Left ventricle myocardium superior (tissue), 1 donor: ENCODE results near the gene IRF2BP2. TPM values are rescaled to one million over a fixed set of nuclear protein-coding genes. Genes with fewer than 3 reads are reported as not detected.
A peak's percentile ranks its signal among the peaks of the same experiment; 100 is the strongest.

ENCODE experiments used
- ATAC-seq: fragments of 200-7000 bp; cut with Tn5 transposase; one replicate; pipeline ENCODE4 v1.9.1; 2020; ENCODE audit warnings: mild to moderate bottlenecking, moderate library complexity
- DNase-seq: peaks from one replicate; pipeline ENCODE4 v3.0.0-alpha.2; 2020
- intact Hi-C: fragments of 100-400 bp; cut with micrococcal nuclease; formaldehyde crosslinking; loops from one replicate; pipeline ENCODE4 v1.11.0; 2022
- total RNA-seq: library from RNA; stranded (reverse); fragmentation: NEBNext Ultra II Directional; extraction: Animal tissue kit (Norgen Biotek cat#: 25700); gene quantifications from one replicate; pipeline ENCODE4 v1.2.1, GENCODE V29; 2021
- donor health status: DM: no; HTN: yes; CAD: no; lungs with severe emphysema.

IRF2BP2 gene
- total RNA-seq, 1 donor from 2014 or later = 124 TPM

- ATAC-seq (peak; percentile 13), DNase-seq (no peak)
- intact Hi-C loops = no loop called here
Measured at GRCh38 chr1:234617986-234618736, 8.2 kb upstream of the IRF2BP2 start.

DNA sequence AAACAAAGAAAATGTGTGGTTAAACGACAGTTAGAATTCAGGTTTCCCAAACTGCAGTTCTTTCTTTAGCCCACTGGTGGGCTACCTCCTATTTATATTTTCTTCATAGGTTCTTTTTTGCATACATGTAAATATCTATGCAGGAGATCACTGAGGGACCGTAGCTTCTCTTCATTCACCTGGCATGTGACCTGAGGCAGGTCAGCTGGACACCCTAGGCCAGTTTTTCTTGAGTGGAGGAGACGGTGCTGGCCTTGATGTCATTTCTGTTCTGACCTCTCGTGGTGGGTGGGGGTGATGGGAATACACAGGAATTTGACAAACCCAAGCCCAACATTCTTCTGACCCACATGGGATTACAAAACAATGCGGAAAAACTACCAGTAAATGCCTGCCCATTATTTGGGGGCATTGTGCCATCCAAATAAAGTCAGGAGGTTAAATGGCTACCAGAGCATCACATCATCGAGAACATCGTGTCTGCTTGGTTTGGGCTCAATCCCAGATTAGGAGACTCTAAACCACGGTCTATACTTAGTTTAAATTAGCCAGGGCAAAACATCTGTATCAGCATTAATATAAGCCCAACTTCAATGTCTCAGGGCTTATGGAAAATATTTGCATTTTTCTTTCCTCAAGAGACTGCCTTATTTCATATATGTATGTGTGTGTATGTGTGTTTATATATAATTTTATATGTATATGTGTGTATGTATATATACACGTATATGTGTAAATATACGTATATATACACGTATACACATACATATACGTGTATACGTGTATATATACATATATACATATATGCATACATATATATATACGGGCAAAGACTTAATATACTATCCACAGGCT lies 7.4 kb upstream of the IRF2BP2 start:
- intact Hi-C loops = no loop called here
- DNase-seq (no peak), ATAC-seq (no peak)

DNA sequence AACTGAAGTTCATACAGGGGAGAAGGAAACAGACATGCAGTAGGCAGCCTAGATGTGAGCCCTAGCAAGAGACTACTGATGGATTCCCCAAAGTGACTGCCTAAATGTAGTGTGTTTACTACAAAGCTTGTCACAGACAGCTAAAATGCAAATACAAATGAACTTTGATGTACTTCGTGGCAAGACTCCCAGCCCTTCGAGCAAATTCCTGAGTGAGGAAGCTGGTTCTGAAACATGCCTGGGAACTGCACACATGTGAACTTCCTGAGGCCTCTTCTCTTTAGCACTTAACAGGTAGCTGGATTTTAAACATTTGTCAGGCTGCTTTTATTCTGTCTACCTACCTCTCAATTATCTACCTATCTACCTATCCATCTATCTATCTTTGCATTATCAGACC lies 6.7 kb upstream of the IRF2BP2 start:
- intact Hi-C loops = no loop called here
- ATAC-seq (no peak), DNase-seq (no peak)

- ATAC-seq (no peak), DNase-seq (no peak)
- intact Hi-C loops = loop anchor here (5.0 kb wide), 2 partner anchors 108 to 468 kb away; no protein-coding TSS in a partner anchor
Measured at GRCh38 chr1:234614081-234614489, 4.1 kb upstream of the IRF2BP2 start.

GRCh38 chr1:234613128-234613875 lies 3.3 kb upstream of the IRF2BP2 start:
- intact Hi-C loops = loop anchor here (5.0 kb wide), 2 partner anchors 109 to 469 kb away; no protein-coding TSS in a partner anchor
- no peak for ATAC-seq
- no peak for DNase-seq

DNA sequence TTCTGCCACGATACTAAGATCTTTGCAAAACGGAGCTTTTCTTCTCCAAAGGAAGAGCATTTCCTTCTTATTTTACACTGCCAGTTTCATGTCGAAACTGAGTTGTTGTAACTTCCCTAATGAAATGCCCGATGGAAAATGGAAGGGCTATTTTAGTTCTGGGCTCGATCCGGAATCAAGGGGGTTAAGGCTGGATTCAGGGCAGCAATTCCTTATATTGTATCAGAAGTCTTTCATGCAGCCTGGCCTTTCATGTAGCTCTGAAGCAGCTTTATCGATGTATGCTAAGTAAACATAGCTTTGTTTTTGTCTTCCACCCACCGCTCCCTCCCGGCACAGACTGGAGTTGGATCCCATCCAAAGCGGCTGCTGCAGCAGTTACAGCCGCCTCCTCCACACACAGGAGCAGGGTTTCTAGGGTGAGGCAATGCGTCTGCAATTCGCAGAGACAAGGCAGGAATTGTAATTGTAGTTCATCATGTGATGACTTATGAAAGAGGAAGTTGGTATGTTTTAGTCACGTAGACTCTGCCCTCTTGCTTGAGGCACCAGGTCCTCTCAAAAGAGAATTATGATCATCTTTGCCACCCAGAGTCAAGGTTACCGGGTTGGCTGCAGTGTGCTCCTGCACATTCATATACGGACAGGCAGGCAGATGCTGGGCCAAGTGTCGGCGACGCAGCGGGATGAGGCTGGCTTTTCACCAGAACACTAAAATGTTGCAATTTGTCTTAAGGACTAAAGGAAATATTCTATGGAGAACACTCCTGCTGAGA lies 2.6 kb upstream of the IRF2BP2 start:
- intact Hi-C loops = loop anchor here (5.0 kb wide), 2 partner anchors 110 to 470 kb away; no protein-coding TSS in a partner anchor
- DNase-seq (peak; percentile 89), ATAC-seq (peak; percentile 58)

DNA sequence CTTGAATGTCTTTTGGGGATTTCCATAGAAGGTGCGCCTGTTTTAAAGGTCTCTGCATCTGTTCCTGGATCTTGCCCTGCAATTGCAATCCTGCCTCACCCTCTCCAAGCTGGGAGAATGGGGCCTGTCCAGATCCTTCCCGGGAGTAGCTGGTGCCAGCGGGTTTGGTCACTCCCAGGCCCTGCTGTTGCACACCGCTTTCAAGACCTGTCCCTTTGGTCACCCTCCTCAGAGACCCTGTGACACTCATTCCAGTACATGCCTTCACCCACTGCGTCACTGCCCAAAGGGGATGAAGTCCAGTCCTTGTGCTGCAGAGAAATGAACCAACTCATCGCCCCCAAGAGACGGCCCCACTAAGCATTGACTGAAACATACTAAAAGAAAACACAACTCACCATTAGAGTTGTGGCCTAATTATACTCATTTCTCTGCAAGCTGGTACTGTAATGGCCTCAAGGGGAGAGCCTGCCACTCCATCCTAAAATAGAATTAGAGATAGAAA lies 1.9 kb upstream of the IRF2BP2 start:
- no peak for ATAC-seq
- intact Hi-C loops = loop anchor here (5.0 kb wide), 2 partner anchors 110 to 470 kb away; no protein-coding TSS in a partner anchor
- DNase-seq = peak; percentile 42

- ATAC-seq (peak; percentile 31), DNase-seq (no peak)
- intact Hi-C loops = loop anchor here (5.0 kb wide), 2 partner anchors 111 to 471 kb away; no protein-coding TSS in a partner anchor
Measured at GRCh38 chr1:234611225-234611846, 1.4 kb upstream of the IRF2BP2 start.

DNA sequence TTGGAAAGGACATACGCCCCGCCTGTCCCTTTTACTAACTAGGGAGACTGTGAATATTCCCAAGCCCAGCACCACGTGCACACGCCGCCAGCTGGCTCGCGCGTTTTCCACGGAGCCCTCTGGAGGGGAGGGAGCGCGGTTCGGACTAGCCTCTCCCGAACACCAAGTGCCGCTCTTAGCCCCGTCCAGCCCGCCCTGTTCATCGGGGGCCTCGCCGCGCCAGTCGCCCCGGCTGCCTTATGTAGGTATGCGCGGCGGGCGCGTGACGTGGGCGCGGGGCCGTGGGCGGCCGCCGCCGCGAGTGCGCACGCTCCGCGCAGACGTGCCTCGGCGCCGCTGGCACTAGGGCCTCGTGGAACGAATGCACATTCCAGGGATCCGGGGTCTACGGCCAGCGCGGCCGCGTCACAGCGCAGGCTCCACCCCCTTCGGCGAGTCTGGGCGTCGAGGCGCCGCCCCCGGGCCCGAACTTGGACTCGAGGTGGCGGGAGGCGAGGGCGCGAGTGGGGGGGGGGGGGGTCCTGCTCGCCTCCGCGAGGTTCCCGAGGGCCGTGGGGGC lies 767 bp upstream of the IRF2BP2 start:
- DNase-seq = peak; percentile 99
- ATAC-seq = peak; percentile 75
- intact Hi-C loops = loop anchor here (5.0 kb wide), 2 partner anchors 112 to 472 kb away; no protein-coding TSS in a partner anchor

DNA sequence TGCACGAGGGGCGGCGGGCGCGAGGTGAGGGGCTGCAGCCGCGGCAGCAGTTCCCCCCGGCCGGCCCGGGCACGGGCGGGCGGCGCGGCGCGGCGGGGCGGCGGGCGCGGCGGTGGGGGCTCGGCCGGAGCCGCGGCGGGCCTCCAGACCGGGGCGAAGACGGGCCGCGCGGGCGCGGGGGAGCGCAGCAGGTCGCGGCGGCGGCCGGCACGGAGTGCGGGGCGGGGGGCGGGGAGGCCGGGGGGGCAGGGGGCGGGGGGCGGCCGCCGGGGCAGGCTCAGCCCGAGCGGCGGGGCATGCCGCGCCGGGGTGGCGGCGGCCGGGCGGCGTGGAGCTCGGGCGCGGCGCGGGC lies 311 bp downstream of the IRF2BP2 start:
- ATAC-seq (no peak), DNase-seq (no peak)
- intact Hi-C loops = loop anchor here (5.0 to 10.0 kb wide), 3 partner anchors 113 to 473 kb away; no protein-coding TSS in a partner anchor

DNA sequence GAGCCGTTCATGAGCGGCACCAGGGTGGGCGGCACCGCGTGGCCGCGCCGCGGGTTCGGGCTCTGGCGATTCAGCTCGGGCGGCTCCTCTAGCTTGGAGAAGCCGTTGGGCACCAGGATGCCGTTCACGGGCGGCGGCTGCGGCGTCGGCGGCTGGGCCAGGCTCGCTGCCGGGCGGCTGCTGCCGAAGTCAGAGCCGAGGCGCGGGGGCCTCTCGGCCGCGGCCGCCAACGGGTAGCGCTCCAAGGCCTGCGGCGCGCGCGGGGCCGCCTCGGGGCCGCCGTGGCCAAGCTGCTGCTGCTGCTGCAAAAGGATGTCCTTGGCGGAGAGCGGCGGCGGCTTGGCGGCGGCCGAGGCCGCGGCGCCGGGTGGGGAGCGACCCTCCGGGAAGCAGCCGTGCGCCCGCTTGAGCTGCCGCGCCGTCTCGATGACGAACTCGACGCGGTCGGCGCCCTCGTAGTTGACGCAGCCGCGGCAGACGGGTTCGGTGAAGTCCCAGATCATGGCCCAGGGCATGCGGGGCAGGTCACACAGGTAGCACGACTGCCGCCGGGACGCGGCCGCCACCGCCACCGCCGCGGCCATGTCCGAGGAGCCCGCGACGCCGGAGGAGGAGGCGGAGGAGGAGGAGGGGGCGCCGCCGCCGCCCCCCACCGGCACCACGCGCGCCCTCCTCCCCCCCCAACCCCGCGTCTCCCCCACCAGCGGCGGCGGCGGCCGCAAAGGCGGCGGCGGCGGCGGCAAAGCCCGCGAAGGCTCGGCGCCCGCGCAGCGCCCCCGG lies 877 bp downstream of the IRF2BP2 start:
- peak; percentile 72 for DNase-seq
- intact Hi-C loops = loop anchor here (10.0 kb wide), 1 partner anchor 376 kb away; no protein-coding TSS in a partner anchor
- ATAC-seq = no peak

GRCh38 chr1:234608025-234608910 lies 1.7 kb downstream of the IRF2BP2 start:
- intact Hi-C loops = loop anchor here (10.0 kb wide), 1 partner anchor 377 kb away; no protein-coding TSS in a partner anchor
- ATAC-seq (peak; percentile 37), DNase-seq (peak; percentile 74)

DNA sequence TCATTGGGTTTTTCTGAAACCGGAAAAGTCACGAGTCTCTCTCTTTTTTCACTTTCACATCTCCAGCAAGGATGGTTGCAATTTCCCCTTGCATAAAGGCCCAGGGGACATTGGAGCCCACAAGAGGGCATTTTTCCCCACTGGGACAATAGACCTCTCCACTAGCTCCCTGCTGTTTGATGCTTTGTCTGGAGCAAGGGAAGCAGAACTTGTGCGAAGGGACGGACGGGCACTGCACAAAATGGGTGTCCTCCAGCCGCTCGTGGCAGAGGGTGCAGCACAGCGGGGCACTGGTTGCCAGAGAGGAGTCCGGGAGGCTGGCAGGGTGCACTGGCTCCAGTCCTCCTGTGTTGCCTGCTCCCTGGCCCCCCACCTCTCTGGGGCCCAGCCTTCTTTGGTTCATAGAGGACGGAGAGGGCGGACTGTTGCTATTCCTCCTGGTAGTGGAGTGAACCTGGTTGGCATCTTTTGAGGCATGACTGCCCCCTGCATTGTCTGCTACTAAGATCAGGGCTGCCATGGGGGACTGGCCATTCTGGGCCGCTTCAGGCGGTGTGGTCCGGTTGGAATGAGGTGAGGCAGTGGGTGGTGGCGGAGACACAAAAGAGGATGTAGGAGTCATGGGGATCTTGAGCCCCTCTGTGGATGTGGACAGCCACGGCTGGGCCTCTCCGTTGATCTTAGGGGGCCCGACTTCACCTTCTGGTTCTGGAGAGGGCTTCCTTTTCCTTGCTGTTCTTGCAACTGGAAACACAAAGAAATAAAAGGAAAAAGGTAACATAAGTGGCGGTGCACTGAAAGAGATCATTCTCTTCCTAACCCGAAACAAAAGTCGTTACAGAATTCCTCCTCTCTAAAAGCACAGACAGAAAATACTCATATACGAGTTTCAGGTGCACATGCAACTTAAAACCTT lies 2.6 kb downstream of the IRF2BP2 start:
- ATAC-seq = no peak
- DNase-seq = peak; percentile 47
- intact Hi-C loops = loop anchor here (10.0 kb wide), 1 partner anchor 377 kb away; no protein-coding TSS in a partner anchor

DNA sequence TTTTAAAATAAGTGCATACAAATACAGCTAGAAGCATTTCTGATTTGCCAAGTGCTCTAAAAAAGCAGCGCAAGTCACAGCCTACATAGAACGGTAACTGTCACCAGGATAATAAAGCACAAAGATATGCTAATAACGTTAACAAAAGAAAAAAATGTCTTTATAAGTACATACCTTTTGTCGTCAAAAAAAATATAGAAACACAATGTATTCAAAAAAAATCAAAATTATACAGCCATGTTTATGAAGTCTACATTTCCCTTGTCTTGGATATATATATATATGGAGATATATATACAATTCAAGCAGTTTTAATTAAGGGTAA lies 3.2 kb downstream of the IRF2BP2 start:
- intact Hi-C loops = loop anchor here (10.0 kb wide), 1 partner anchor 378 kb away; no protein-coding TSS in a partner anchor
- DNase-seq = no peak
- ATAC-seq = no peak
